ENCODE measurements around the gene ARID1A.
"Not testable (repeated sequence)": the region's sequence is repeated elsewhere in the genome, so short reads cannot be mapped to it uniquely, and the experiment has no call there.

The ARID1A gene

GRCh38 chr1:26788836-26789611, 93.2 kb downstream of the ARID1A start:
- peak; percentile 92 for DNase-seq

- no peak for DNase-seq
These were observed 93.7 kb downstream of the ARID1A start for GRCh38 chr1:26789612-26789865.

GRCh38 chr1:26789931-26790330, 94.1 kb downstream of the ARID1A start:
- no peak for DNase-seq

DNA sequence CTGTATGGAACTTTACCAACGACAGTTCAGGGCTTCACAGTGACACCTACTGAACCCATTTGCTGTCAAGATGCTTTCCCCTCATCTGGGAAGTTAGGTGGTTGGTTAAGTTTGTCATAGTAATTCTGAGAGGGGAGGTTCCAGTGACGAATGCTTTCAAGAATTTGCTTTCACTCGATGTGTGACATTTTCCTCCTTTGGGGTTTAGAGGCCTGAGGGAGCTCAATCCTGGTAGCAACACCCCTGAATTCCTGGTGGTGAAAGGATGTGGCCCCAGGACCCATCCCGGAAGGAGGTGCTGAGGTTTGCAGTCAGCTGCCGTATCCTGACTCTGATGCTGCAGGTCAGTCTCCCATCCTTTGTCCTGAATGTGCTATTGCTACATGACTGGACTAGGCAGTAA, 94.7 kb downstream of the ARID1A start:
- peak; percentile 41 for DNase-seq

DNA sequence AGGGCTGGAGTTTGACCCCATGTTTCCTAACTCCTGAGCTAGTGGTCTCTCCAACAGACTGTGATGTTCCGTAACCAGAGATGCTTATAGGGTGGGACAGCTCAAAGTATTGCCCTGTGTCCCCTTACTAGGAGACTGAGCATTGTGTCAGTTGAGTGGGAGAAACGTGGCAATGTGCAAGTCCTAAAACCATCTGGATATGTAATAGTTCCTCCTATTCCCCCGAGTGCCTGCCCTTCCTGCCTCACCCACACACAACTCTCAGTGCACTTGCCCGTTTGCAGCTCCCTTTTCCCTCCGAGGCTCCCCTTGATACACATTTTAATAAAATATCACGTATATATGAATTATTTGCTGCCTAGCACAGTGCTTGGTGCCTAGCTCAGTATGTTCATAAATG, 95.3 kb downstream of the ARID1A start:
- no peak for DNase-seq

GRCh38 chr1:26791626-26792025, 95.8 kb downstream of the ARID1A start:
- DNase-seq = no peak

DNA sequence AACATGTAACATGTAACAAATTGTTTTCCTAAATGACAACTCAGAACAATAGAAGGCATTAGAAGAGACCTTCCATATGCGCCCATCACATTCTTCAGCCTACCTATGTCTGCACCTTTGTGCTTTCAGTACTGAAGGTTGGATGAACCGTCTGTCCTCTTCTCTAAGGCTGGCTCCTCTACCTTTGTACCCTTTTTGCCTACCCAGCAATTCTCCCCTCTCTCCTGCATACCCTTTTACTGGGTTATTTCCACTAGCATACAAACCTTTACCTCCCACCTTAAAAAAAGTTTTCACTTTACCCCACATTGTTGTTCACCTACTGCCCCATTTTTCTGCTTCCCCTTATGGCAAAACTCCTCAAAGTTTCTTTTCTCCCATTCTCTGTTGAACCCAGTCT, 97.1 kb downstream of the ARID1A start:
- DNase-seq = no peak

- no peak for DNase-seq
These were observed 98.6 kb downstream of the ARID1A start for GRCh38 chr1:26794391-26794790.

GRCh38 chr1:26797627-26798026, 101.8 kb downstream of the ARID1A start:
- DNase-seq = no peak

DNA sequence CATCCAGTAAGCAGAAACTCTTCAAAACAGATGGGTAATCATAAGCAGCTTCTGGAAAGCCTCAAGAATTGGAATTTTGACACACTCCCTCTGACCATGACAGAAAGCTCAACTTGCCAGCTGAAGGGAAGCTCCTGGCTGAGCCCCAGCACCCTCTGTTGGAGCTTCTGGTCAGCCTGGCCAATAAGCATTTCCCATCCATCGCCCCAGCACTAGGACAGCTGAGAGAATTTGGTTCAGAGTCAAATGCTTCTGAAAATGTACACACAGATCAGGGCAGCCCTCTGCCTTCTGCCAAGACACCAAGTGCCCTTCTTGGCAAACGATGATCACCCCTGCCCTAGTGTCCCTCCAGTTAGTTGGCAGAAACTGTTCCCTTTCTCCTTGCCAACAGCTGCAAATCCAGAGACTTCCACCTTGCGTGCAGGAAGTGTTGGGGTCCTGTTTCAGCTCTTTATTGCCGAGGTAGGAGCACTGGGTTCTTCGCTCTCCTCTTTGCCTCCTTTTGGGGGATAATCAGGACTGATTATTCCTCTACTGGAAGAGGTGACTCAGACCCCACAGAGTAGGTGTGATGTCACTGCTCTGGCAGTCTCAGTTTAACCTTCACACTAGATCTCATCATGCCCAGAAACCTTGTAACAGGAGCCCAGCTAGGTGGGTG, 103.8 kb downstream of the ARID1A start:
- peak; percentile 40 for DNase-seq

GRCh38 chr1:26803932-26804331, 108.1 kb downstream of the ARID1A start:
- not testable (repeated sequence) for DNase-seq

DNA sequence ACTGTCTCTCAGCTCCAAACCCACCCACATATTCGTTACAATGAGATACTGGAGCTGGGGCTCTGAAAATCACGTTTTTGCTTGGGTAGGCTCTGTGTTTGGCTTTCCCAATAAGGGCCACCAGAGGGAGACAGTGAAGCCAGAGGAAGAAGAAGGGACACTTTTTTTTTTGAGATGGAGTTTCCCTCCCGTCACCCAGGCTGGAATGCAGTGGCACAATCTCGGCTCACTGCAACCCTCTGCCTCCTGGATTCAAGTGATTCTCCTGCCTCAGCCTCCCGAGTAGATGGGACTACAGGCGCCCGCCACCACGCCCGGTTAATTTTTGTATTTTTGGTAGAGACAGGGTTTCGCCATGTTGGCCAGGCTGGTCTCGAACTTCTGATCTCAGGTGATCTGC, 114.3 kb downstream of the ARID1A start:
- DNase-seq = peak; percentile 82

DNA sequence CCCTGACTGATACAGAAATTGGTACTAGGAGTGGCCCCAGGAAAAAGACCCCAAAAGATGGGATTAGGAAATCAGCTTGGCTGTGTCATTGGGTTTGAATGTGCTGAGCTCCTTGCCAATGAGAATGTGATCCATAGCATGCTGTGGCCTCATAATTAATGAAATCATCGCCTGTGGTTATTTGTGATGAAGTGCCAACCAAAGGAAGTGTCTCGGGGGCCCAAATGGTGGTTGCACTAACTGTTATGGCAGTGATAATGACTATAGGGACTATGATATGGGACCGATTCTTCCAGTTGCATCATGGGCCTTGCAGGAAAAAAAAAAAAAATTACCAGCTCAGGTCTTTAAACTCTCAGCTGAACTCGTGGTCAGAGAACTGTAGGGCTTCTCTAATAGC, 115.2 kb downstream of the ARID1A start:
- DNase-seq = peak; percentile 52

- no peak for DNase-seq
These were observed 115.9 kb downstream of the ARID1A start for GRCh38 chr1:26811708-26812107.

GRCh38 chr1:26814377-26814776, 118.6 kb downstream of the ARID1A start:
- DNase-seq = no peak

DNA sequence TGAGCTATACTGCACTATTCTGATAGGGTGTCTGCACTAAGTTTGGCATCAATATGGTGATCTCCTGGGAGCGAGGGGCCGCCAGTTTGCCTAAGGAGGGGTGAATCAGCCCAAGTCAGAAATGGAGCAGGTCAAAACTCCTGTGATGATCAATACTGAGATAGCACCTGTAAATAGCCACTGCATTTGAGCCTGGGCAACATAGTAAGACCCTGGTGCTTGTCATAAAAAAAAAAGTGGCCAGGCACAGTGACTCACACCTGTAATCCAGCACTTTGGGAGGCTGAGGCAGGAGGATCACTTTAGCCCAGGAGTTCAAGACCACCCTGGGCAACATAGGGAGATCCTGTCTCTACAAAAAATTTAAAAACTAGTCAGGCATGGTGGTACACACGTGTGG, 119.1 kb downstream of the ARID1A start:
- no peak for DNase-seq

GRCh38 chr1:26820784-26821269, 125.0 kb downstream of the ARID1A start:
- DNase-seq = peak; percentile 71

DNA sequence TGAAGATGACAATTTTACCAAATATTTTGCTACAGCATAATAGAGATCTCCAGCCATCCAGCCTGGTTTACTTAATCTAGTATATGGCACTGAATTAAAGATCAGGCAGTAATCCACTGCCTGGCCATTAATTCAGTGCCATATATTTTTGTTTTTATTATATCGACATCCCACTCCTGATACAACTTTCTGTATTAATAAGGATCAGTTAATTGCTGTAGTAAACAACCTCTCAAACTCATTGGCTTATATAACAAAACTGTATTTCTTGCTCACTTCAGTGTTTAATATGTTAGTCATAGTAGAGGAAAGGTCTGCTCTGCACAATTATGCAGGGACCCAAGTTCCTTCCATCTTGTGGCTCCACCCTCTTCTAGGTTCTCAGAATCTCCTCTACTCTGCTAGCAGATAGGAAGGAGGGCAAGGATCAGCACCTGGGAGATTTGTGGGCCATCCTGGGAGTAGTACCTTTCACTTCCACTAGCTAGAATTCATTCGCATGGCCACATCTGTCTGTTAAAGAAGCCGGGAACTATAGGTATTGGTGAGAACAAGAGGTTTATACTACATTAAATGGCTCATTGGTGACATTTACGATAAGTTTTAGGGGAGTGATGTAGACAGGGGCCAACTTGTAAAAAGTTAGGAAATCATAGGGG, 127.1 kb downstream of the ARID1A start:
- no peak for DNase-seq

DNA sequence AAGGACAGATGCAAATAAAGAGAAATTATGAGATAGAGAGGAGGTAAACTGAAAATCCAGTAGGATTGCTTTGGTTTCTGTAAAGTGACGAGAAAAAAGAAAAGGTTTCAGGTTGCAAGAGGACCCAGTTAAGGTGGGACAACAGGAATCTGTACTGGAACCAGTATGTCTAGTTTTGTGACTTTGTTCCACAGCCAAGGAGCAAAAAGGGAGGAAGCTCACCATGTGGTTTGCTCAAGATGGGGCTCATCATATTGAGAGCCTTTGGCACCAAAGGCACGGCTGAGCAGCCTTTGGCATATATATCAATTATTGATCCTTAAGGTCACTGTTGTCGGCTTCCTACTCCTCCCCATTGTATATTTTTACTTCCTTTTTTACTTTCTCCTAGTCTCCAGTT, 128.9 kb downstream of the ARID1A start:
- DNase-seq = no peak

- DNase-seq = peak; percentile 49
These were observed 130.7 kb downstream of the ARID1A start, which contains the start of gene ZDHHC18 for GRCh38 chr1:26826261-26827105. TSS of gene ZDHHC18 (plus strand) at chr1:26826688. CDS start at chr1:26826805, 117 bp downstream.

DNA sequence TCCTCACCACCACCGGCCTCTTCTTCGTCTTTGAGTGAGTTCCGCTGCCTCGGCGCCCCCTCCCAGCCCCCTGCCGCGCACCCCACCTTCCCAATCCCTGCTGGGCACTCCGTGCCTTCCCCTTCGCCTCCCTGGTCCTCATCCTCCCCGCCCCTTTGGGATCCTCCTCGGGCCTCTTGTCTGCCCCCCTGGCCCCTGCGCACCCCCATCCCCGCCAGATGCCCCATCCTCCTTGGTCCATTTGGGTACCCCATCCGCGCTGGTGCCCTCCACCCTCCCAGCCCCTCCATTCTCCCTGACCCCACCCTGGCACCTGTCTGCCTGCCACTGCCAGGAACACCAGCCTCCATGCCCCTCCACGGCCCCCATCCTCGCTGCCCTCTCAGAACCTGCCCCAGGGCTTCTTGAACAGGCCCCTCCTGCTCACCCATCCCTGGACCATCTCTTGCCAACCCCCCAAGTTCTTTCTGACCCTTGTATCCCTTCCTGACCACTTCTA, 131.3 kb downstream of the ARID1A start:
- DNase-seq = no peak

DNA sequence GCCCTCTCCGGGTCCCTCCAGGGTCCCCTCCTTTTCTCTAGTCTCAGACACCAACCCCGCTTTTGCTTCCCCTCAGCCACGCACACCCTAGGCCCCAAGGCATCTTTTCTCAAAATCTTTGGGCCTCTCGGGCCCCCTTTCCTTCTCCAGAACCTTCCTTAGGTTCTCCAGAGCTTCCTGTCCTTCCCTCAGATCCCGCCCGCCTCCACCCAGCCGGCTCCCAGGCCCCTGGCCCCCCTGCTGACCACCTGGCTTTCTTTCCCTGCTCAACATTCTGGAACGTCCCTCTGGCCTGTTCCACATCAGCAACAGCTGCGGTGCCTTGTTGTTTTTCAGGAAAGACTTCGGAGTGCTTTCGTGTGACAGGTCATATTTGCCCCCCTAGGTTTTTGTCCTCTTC, 131.8 kb downstream of the ARID1A start:
- no peak for DNase-seq
